NCI-H1694 (cell line): ENCODE measurements around the gene CCNG2.

Experiments used
- DNase-seq: peaks from one replicate; lab custom pipeline; 2025; lab: John Stamatoyannopoulos, UW

Gene CCNG2

GRCh38 chr4:77147079-77147782 lies 9.8 kb upstream of the CCNG2 start:
- no peak for DNase-seq

GRCh38 chr4:77148078-77148477 lies 8.9 kb upstream of the CCNG2 start:
- DNase-seq: no peak

- no peak for DNase-seq
These were observed 7.2 kb upstream of the CCNG2 start for GRCh38 chr4:77149789-77150188.

- no peak for DNase-seq
These were observed 5.8 kb upstream of the CCNG2 start for GRCh38 chr4:77151241-77151640.

- DNase-seq: no peak
These were observed 4.6 kb upstream of the CCNG2 start for GRCh38 chr4:77152421-77152820.

- DNase-seq: no peak
These were observed 4.0 kb upstream of the CCNG2 start for GRCh38 chr4:77153006-77153405.

GRCh38 chr4:77154065-77154464 lies 2.9 kb upstream of the CCNG2 start:
- no peak for DNase-seq

GRCh38 chr4:77154761-77155499 lies 2.1 kb upstream of the CCNG2 start:
- no peak for DNase-seq

- no peak for DNase-seq
These were observed 1.2 kb upstream of the CCNG2 start for GRCh38 chr4:77155631-77156452.

- peak; percentile 95 for DNase-seq
These were observed 485 bp upstream of the CCNG2 start for GRCh38 chr4:77156533-77156911.

GRCh38 chr4:77157859-77158486 lies 966 bp downstream of the CCNG2 start:
- peak; percentile 42 for DNase-seq

GRCh38 chr4:77158487-77158861 lies 1.5 kb downstream of the CCNG2 start:
- DNase-seq: no peak

GRCh38 chr4:77159806-77160205 lies 2.8 kb downstream of the CCNG2 start:
- no peak for DNase-seq

GRCh38 chr4:77163641-77164040 lies 6.6 kb downstream of the CCNG2 start:
- no peak for DNase-seq

- DNase-seq: no peak
These were observed 10.2 kb downstream of the CCNG2 start for GRCh38 chr4:77167173-77167572.

- no peak for DNase-seq
These were observed 10.9 kb downstream of the CCNG2 start for GRCh38 chr4:77167866-77168265.

GRCh38 chr4:77169481-77169880 lies 12.5 kb downstream of the CCNG2 start:
- no peak for DNase-seq

GRCh38 chr4:77170926-77171325 lies 13.9 kb downstream of the CCNG2 start:
- DNase-seq: no peak

- DNase-seq: no peak
These were observed 15.3 kb downstream of the CCNG2 start for GRCh38 chr4:77172336-77172735.

GRCh38 chr4:77174426-77174825 lies 17.4 kb downstream of the CCNG2 start:
- no peak for DNase-seq

- no peak for DNase-seq
These were observed 18.2 kb downstream of the CCNG2 start for GRCh38 chr4:77175201-77175611.

GRCh38 chr4:77176640-77177039 lies 19.6 kb downstream of the CCNG2 start:
- DNase-seq: no peak
